ENCODE results near the gene GPAT3.

GRCh38 chr4:83569987-83570386, 34.1 kb downstream of the GPAT3 start:
- TF ChIP-seq PATZ1 (CRISPR knock-in tag; IDR thresholded peaks at IDR 0.05; ENCODE audit: borderline replicate concordance) (no peak), ESRRG (CRISPR knock-in tag; IDR thresholded peaks at IDR 0.05) (no peak), GLIS3 (CRISPR knock-in tag; IDR thresholded peaks at IDR 0.05) (no peak), SNAI2 (CRISPR knock-in tag; IDR thresholded peaks at IDR 0.05) (no peak), ARNTL (CRISPR knock-in tag; IDR thresholded peaks at IDR 0.05; ENCODE audit: borderline replicate concordance, low read depth) (no peak)
